HG02571 (cell line): Measurements from ENCODE around the gene SPEG.

Source experiments
- ATAC-seq: cut with Tn5 transposase; IDR thresholded peaks from one replicate; pipeline ENCODE4 v1.9.1; 2021; ENCODE audit warnings: mild to moderate bottlenecking, moderate library complexity; ENCODE audit not compliant: unreplicated experiment

The SPEG gene

GRCh38 chr2:219459460-219460311, 25.0 kb downstream of the SPEG start:
- ATAC-seq = peak; percentile 71

- ATAC-seq = no peak
Measured at GRCh38 chr2:219460424-219460926, 25.8 kb downstream of the SPEG start.

DNA sequence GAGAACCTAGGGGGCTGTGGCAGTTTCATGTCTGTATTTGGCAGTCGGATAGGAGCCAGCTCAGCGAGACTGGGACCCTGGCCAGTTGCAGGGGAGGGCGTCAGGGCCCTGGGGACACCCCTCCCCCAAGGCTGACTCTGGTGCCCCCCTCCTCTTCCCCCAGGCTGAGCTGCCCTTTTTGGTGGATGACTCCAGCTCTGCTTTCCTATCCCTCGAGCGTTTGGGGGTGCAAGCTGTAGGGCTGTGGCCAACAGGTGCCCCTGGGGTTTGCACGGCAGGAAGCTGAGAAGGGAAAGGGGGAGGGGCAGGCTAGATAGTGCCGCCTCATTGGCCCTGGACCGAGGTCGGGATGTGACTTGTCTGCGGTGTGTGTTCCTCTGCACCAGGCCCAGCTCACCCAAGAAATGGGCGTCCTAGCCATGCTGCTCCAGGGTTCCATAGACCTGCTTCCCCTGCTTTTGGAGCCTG, 26.4 kb downstream of the SPEG start:
- ATAC-seq = no peak

- no peak for ATAC-seq
Measured at GRCh38 chr2:219461669-219462068, 27.0 kb downstream of the SPEG start.

- ATAC-seq = no peak
Measured at GRCh38 chr2:219462349-219462748, 27.7 kb downstream of the SPEG start.

DNA sequence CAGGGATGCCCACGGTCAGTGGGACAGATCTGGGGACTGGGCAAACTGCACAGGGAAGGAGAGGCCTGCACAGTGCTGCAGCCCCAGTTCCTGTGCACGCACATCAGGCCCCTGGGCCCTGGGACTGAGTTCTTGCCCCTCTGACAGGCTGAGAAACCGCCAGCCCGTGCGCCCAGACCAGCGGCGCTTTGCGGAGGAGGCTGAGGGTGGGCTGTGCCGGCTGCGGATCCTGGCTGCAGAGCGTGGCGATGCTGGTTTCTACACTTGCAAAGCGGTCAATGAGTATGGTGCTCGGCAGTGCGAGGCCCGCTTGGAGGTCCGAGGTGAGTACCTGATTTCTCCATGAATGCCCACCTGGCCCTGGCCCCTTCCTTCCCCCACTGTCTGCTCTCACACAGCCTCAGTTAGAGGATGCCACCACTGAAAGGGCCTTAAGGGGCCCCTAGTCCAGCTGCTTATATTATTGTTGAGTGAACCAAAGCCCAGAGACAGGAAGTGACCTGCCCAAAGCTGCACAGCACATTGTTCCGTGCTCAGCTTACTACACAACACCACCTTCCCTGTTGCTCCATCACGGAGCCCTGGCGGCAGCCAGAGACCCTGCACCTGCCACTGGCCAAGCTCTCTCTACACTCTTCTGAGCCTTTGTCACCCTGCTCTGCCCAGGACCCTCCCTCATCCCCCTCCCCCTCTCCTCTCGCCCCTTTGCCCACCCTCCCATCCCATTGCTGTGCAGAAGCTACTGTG, 29.8 kb downstream of the SPEG start:
- ATAC-seq = no peak

GRCh38 chr2:219465659-219466561, 31.3 kb downstream of the SPEG start:
- no peak for ATAC-seq

DNA sequence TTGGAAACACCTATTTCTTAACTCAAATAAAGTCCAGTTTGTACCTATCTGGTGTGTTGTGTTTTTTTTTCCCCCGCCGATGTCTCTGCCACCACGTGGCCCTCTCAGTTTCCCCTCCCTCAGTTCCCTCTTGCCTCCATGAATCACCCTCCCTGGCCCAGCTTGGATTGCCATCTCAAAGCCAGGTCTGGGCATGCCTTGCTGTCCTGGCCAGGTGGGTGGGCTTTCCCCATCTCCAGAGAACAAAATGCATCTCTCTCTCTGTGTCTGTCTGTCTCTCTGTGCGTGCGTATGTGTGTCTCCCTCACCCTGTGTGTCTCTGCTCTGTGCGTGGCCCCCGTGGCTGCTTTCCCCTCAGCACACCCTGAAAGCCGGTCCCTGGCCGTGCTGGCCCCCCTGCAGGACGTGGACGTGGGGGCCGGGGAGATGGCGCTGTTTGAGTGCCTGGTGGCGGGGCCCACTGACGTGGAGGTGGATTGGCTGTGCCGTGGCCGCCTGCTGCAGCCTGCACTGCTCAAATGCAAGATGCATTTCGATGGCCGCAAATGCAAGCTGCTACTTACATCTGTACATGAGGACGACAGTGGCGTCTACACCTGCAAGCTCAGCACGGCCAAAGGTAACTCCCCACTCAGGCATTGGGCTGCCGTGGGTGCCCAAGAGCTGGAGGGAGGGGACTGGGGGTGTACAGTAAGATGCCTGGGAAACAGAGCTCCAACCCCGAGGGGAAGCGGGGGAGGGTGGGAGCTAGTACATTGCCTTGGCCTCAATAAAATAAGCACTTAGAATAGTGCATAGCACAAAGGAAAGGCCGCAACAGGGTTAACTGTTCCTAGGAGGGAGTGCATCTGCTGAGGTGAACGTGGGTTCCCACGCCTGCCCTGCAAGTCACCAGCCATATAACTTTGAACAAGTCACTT, 32.4 kb downstream of the SPEG start:
- no peak for ATAC-seq

DNA sequence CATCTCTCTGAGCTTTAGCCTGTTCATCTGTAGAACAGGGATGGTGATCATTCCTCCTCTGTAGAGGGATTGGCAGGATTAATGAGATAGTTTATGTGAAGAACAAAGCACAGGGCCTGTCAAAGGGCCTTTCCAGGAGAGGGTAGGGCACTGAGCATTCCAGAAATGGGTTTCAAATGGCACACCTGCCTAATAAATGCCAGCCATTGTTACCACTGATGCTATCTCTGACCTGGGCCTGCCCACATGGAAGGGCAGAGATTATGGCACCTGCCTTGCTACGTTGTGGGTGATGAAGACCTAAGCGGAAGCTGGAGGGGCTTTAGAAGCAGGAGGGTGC, 33.1 kb downstream of the SPEG start:
- ATAC-seq = no peak

DNA sequence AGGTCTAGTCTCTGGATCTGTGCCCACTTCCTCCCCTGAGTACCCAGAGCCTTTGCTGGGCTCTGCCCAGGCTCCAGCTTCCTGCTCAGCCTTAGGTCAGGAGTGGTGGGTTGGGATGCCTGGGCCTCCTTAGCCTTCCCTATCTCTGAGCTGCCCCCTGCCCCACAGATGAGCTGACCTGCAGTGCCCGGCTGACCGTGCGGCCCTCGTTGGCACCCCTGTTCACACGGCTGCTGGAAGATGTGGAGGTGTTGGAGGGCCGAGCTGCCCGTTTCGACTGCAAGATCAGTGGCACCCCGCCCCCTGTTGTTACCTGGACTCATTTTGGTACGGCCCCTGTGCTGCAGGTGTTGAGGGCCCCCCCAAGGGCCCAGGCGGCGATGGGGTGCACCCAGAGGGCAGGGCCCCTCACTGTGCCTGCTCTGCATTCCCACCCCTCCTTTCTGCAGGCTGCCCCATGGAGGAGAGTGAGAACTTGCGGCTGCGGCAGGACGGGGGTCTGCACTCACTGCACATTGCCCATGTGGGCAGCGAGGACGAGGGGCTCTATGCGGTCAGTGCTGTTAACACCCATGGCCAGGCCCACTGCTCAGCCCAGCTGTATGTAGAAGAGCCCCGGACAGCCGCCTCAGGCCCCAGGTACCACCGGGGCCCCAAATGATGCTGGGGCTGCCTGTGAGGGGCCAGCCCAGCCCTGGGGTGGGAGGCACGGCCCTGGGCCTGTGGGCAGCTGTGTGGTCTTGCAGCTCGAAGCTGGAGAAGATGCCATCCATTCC, 34.0 kb downstream of the SPEG start:
- ATAC-seq = no peak

DNA sequence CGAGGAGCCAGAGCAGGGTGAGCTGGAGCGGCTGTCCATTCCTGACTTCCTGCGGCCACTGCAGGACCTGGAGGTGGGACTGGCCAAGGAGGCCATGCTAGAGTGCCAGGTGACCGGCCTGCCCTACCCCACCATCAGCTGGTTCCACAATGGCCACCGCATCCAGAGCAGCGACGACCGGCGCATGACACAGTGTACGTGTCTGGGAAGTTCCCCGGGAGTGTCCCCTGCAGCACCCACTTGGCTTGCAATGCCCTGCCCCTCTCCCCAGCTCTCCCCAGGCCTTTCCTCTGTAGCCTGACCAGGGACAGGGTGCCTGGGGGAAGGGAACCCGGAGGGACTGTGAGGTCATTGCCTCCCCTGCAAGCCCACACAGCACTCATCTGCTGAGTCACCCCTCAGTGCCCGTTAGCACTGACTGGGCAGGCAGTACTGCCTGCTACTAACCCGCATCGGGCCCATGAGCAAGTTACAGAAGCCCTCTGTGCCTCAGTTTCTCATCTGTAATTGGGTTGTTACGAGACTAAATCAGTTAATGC, 34.6 kb downstream of the SPEG start:
- ATAC-seq = no peak

DNA sequence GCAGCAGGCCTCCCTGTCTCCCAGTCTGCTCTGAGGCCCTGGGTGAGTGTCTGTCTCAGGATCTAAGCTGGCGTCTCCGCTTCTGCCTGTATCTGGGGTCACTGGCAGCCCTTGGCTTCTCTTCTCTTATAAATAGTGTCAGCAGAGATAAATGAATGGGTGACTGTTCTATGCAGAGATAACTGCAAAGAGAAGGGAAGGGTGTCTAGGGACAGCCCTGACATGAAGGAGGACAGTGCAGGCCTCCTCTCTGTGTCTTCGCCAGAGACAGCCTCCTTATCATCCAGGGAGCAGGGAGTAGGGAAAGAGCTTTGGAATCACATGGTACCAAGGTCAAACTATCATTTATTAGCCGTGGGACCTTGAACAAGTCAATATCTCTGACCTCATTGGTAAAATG, 35.8 kb downstream of the SPEG start:
- no peak for ATAC-seq

- no peak for ATAC-seq
Measured at GRCh38 chr2:219471476-219472371, 37.1 kb downstream of the SPEG start.

GRCh38 chr2:219472629-219473187, 38.1 kb downstream of the SPEG start:
- no peak for ATAC-seq

DNA sequence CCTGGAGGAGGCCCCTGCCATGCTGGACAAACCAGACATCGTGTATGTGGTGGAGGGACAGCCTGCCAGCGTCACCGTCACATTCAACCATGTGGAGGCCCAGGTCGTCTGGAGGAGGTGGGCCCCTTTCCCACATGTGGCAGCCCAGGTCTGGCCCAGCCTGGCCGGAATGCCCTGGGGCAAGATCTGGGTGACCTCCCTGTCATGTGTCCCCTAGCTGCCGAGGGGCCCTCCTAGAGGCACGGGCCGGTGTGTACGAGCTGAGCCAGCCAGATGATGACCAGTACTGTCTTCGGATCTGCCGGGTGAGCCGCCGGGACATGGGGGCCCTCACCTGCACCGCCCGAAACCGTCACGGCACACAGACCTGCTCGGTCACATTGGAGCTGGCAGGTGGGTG, 38.9 kb downstream of the SPEG start:
- ATAC-seq = no peak

- no peak for ATAC-seq
Measured at GRCh38 chr2:219474285-219475060, 39.8 kb downstream of the SPEG start.

DNA sequence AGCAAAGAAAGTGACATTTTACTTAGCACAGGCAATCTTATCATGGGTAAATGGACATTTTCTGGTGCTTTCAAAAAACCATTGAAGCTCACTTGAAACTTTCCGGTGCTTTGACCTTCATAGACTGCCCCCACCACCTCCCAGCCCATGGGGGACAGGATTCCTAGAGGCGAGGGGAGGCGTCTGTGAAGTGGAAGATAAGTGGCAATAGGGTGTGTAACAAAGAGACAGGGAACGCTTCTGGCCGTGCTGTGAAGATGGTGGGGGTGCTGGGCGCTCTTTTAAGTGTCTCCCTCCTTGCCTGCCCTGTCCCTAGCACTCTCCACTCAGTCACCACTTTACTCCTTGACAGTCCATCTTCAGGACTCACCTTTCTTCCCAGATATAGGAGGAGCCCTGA, 40.6 kb downstream of the SPEG start:
- no peak for ATAC-seq
